ENCODE results near the gene MFSD11.
A peak's percentile ranks its signal among the peaks of the same experiment; 100 is the strongest.
"Not testable (repeated sequence)": the region's sequence is repeated elsewhere in the genome, so short reads cannot be mapped to it uniquely, and the experiment has no call there.

Gene MFSD11

DNA sequence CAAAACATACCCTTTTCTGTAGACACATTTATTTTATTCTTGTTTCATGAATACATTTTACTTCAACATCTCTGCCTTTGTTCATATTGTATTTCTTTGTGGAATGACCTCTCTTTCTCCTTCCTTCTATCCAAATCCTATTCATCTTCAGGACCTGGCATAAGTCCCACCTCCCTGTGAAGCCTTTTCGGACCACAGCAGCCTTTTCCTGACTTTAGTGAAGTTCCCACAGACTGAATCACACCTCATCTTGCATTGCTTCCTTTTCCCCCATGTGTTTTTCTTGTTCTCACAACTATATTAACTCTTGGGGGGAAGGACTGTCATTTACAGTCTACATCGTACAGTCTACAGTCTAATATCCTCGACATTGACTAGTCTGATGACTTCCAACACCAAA is 58.2 kb downstream of the MFSD11 start:
- DNase-seq (ENCODE audit: low read depth in 2 of 3, low spot score in 2 of 3) = no peak

- no peak for DNase-seq (ENCODE audit: low read depth in 2 of 3, low spot score in 2 of 3)
Observed at GRCh38 chr17:76797241-76797840, 59.4 kb downstream of the MFSD11 start.

DNA sequence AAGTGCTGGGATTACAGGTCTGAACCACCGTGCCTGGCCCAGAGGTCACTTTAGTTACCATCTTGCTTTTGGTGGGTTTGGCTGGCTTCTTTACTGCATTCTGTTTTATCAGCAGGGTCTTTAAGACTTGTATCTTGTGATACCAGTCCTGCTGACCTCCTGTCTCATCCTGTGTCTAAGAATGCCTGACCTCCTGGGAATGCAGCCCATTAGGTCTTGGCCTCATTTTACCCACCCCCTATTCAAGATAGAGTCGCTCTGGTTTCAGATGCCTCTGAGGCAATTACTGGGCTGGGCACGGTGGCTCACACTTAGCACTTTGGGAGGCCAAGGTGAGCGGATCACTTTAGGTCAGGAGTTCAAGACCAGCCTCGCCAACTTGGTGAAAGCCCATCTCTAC is 63.8 kb downstream of the MFSD11 start:
- DNase-seq (ENCODE audit: low read depth in 2 of 3, low spot score in 2 of 3) = no peak

DNA sequence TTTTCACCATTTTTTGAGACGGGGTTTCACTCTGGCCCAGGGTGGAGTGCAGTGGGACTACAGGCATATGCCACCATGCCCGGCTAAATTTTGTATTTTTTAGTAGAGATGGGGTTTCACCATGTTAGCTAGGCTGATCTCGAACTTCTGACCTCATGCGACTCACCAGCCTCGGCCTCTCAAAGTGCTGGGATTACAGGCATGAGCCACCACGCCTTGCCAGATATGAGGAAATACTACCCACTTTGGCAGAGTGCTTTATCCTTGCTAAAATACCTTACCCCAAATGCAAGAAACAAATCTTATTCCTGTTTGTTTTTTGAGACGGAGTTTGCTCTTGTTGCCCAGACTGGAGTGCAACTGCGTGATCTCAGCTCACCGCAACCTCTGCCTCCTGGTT is 67.4 kb downstream of the MFSD11 start:
- DNase-seq (ENCODE audit: low read depth in 2 of 3, low spot score in 2 of 3) = no peak

DNA sequence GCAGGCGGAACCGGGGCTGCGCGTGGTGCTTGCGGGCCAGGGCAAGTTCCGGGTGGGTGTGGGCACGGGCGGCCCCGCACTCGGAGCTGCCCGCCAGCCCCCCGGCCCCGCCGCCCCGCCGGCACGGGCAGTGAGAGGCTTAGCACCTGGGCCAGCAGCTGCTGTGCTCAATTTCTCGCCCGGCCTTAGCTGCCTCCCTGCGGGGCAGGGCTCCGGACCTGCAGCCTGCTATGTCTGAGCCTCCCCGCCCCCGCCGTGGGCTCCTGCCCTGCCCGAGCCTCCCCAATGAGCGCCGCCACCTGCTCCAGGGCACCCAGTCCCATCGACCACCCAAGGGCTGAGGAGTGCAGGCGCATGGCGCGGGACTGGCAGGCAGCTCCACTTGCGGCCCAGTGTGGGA is 68.2 kb downstream of the MFSD11 start:
- DNase-seq (ENCODE audit: low read depth in 2 of 3, low spot score in 2 of 3) = not testable (repeated sequence)

DNA sequence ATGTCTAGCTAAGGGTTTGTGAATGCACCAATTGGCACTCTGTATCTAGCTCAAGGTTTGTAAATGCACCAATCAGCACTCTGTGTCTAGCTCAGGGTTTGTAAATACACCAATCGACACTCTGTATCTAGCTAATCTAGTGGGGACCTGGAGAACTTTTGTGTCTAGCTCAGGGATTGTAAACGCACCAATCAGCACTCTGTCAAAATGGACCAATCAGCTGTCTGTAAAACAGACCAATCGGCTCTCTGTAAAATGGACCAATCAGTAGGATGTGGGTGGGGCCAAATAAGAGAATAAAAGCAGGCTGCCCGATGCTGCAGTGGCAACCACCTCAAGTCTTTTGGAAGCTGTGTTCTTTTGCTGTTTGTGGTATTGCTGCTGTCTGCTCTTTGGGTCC is 68.8 kb downstream of the MFSD11 start:
- not testable (repeated sequence) for DNase-seq (ENCODE audit: low read depth in 2 of 3, low spot score in 2 of 3)

- no peak for DNase-seq (ENCODE audit: low read depth in 2 of 3, low spot score in 2 of 3)
Observed at GRCh38 chr17:76808326-76808725, 70.4 kb downstream of the MFSD11 start.

GRCh38 chr17:76810956-76811355 is 73.0 kb downstream of the MFSD11 start:
- DNase-seq (ENCODE audit: low read depth in 2 of 3, low spot score in 2 of 3) = no peak

GRCh38 chr17:76811834-76812233 is 73.9 kb downstream of the MFSD11 start:
- DNase-seq (ENCODE audit: low read depth in 2 of 3, low spot score in 2 of 3) = no peak

DNA sequence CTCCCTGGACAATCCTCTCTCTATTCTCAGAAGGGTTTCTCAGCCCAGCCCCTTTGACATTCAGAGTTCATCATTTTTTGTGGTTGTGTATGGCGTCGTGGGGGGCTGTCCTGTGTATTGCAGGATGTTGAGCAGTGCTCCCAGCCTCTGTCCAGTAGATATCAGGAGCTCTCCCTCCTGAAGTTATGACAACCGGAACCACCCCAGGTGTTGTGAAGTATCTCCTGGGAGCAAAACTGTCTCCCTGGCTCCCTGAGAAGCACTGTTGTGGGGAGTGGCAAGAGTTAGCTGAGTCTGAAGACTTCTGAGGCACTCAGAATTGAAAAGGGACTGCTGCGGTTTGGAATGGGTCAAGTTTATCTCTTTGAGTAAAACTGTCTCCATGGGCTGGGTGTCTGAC is 74.3 kb downstream of the MFSD11 start:
- no peak for DNase-seq (ENCODE audit: low read depth in 2 of 3, low spot score in 2 of 3)

GRCh38 chr17:76812968-76813367 is 75.0 kb downstream of the MFSD11 start:
- no peak for DNase-seq (ENCODE audit: low read depth in 2 of 3, low spot score in 2 of 3)

DNA sequence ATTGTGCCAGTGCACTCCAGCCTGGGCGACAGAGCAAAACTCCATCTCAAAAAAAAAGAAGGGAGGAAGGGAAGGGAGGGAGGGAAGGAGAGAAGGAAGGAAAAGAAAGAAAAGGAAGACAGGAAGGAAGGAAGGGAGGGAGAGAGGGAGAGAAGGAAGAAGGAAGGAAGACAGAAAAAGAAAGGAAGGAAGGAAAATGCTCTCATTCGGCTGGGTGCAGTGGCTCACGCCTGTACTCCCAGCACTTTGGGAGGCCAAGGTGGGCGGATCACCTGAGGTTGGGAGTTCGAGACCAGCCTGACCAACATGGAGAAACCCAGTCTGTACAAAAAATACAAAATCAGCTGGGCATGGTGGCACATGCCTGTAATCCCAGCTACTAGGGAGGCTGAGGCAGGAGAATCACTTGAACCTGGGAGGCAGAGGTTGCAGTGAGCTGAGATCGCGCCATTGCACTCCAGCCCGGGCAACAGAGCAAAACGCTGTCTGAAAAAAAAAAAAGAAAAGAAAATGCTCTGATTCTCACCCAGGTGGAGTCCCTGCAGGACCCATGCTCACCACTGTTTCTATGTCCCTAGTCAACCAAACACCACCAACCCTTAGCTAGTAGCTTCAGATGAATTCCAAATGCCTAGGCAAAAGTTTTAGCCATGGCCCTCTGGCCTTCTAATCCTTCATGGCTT is 78.1 kb downstream of the MFSD11 start:
- not testable (repeated sequence) for DNase-seq (ENCODE audit: low read depth in 2 of 3, low spot score in 2 of 3)

DNA sequence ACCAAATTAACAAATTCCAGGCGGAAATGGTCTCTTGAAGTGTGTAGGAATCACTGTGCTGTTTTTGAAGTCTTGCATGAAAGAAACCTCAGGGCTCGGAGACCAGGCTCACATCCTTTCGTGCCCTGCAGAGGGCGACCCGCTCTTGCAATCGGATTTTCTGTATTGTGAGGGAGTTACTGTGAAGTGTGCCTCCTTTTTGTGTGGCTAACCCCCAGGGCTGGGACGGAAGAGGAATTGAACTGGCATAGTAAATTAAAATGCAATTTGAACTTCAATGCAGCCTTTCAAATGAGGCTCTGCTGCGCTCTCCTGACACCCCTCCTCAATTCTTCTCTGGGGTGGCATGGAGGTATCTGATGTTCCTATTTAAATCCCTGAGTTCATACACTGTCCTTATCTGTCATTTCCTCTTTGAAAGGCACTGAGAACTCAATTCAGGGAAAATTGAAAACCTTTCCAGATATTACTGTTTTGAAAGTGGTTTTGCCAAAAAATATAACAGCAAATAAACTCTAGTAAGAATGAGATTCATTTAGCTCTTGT is 78.7 kb downstream of the MFSD11 start:
- peak in 1 of 3 experiments; percentile 18 for DNase-seq (ENCODE audit: low read depth in 2 of 3, low spot score in 2 of 3)

GRCh38 chr17:76820039-76820438 is 82.1 kb downstream of the MFSD11 start:
- no peak for DNase-seq (ENCODE audit: low read depth in 2 of 3, low spot score in 2 of 3)

DNA sequence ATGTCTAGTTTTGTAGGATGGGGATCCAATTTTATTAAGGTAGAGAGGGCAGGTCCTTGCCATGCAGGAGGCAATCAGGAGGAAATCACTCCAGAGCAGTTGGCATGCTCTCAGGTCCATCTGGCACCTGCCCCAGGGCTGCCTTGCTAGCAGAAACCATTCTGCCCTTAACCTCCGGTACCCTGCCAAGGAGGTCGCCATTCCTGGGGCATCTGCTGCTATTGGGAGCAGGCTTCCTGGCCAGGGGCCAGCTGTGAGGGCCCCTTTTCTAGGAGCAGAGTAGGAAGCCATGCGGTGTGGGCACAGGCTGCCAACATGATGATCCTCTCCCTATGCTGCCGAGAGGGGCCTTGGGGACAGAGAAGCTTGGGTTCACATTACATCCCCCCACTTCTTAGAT is 82.6 kb downstream of the MFSD11 start:
- no peak for DNase-seq (ENCODE audit: low read depth in 2 of 3, low spot score in 2 of 3)

DNA sequence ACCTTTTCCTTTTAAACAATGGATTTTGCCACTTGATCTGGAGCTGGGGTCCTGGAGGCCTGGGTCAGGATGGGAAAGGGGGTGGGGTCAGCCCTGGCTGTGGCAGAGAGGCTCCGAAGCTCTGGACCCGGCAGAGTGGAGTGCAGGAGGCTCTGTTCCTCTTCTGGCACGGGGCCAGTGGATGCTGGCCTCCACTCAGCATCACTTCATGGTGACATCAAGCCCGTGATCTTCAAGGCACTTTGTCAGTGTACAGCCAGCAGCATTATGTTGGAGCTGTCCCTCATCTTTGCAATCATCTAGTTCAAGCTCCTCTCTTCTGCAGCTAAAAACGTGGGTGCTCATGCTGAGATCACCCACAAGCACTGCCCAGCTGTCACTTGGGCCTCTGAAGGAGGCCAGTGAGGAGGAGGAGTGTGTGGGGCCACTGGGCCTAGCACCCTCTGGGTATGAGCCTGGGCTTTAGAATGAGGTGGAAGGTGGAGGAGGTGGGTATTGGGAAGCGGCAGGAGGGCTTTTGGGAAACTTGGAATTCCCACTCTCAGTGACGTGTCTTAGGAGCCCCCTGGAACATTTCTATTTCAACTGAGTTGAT is 84.4 kb downstream of the MFSD11 start:
- no peak for DNase-seq (ENCODE audit: low read depth in 2 of 3, low spot score in 2 of 3)

- no peak for DNase-seq (ENCODE audit: low read depth in 2 of 3, low spot score in 2 of 3)
Observed at GRCh38 chr17:76824093-76824492, 86.2 kb downstream of the MFSD11 start.

DNA sequence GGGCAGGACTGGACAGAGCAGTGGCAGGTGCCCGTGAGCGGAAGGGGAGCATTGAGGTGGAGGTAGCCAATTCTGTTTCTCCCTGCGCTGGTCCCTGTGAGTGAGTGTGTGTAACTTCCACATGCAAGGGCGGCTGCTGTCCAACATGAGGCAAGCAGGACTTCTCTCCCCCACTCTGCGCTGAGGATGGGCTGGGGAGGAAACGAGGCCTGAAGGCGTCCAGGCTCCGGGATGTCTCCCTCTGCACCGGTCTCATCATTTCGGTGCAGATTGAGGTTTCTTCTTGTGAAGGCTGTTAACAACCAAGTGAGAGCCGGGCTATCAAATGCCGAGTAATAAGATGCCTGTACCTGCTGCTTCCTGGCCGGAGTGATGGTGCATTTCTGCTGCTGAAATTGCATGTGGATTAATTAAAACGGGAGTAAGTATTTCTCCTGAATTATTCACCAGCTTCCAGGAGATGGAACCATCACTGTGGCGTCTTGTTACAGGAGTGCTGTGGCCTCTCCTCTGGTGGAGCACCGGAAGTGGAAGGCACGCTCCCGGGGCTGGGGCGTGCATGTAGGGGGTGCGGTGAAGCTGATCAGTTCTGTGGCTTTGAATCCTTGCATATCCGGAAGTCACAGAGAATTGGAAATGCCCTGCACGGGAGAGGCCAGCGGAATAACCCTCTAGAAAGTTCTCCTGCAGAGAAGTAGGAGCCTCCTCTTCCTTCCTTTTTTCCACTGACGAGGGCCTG is 88.6 kb downstream of the MFSD11 start:
- DNase-seq (ENCODE audit: low read depth in 2 of 3, low spot score in 2 of 3) = no peak

DNA sequence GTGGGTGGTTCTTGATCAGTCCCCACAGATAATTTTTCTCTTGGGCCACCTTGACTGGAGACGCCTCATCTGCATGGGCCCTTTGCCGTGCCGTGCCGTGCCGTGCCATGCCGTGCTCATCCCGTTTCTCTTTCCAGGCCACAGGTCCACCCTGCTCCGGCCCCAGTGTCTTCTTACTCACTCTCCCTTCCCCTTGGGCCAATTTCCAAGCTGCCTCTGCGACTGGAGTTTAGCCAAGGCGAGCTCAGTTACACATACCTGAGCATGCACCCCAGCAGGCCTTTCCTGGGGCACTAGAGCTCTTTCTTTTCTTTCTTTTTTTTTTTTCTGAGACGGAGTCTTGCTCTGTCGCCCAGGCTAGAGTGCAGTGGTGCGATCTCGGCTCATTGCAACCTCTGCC is 89.8 kb downstream of the MFSD11 start:
- no peak for DNase-seq (ENCODE audit: low read depth in 2 of 3, low spot score in 2 of 3)

Data from activated CD8-positive, alpha-beta memory T cell treated with anti-CD3 and anti-CD28 coated beads for 48 hours (primary cell).